Fibroblast of skin of right biceps (primary cell): ENCODE results near the gene ACTN3.
"Not testable (repeated sequence)": the region's sequence is repeated elsewhere in the genome, so short reads cannot be mapped to it uniquely, and the experiment has no call there.

Source experiments
- DNase-seq: peaks from one replicate; pipeline ENCODE4 v3.0.0-alpha.2; 2013

The ACTN3 gene

DNA sequence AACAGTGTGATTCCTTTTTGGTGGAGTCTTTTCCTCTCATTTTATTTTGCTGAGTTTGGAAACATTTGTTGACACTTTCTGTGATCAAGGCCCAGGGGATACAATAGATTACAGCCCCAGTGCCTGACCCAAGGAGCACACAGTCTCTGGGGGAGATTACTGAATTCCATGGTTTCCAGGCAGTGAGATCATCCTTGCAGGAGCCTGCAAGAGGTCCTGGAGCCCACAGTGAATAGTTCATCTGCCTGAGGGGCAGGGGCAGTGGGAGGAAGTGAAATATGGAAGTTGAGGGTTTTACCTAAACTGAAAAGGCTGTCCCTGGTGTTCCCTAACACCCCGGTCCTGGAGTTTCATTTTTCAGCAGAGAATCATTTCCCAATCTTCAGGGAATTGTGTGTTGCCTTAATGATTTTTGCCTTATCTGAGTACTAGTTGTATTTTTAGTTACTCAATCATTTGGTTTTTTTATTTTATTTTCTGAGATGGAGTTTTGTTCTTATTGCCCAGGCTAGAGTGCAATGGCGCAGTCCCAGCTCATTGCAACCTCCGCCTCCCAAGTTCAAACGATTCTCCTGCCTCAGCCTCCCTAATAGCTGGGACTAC, 54.0 kb downstream of the ACTN3 start:
- DNase-seq, result no peak

DNA sequence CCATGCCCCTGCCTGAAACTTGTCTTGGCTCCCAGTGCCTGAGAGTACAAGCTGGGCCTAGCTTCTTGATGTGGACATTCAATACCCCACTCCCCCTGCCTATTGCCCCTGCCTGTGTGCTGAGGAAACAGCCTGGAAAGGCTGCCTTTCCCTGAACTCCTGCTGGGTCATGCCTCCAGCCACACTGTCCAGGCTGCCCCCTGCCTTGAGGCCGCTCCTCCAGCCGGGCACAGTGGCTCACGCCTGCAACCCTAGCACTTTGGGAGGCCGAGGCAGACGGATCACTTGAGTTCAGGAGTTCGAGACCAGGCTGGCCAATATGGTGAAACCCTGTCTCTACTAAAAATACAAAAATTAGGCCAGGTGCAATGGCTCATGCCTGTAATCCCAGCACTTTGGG, 56.4 kb downstream of the ACTN3 start:
- no peak for DNase-seq

GRCh38 chr11:66604155-66604554, 57.5 kb downstream of the ACTN3 start:
- DNase-seq, result no peak

DNA sequence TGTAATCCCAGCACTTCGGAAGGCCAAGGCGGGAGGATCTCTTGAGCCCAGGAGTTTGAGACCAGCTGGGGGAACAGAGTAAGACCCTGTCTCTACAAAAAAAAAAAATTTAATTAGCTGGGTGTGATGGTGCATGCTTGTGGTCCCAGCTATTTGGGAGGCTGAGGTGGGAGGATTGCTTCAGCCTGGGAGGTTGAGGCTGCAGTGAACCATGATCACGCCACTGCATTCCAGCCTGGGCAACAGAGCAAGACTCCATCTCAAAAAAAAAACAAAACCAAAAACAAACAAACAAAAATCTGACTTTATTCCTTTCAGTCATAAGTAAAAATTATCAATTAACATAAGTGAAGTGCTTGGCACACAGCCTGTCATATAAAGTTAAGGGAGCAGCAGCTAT, 59.9 kb downstream of the ACTN3 start:
- DNase-seq, result not testable (repeated sequence)

DNA sequence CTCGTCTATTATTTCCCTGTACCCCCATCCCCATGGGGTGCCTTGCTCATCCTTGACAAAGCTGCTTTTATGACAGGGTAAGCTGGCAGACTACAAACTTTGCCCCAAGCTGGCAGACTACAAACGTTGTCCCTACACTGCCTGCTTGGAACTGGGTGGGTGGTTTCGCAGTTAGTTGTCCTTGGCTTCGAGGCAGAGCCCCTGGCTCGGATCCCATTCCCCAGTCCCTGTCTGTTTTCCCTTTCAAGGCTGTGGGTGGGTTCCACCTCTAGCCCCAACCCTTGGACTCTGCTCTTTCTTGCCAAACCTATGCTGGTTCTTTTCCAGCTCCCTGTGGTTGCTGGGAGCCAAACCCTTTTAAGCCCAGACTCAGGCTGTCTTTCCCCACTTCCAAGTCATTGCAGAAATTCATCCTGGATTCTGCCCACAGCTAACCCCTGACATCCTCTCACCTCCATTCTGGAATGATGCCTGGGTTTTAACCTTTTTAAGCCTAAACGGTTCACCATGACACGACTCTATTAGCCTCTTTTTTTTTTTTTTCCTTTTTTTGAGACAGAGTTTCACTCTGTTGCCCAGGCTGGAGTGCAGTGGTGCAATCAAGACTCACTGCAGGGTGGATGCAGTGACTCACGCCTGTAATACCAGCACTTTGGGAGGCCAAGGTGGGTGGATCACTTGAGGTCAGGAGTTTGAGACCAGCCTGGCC, 60.6 kb downstream of the ACTN3 start:
- DNase-seq, result peak; percentile 56

GRCh38 chr11:66609721-66610617, 63.3 kb downstream of the ACTN3 start:
- DNase-seq, result no peak

- DNase-seq, result no peak
Observed at GRCh38 chr11:66612458-66612857, 65.8 kb downstream of the ACTN3 start.
